NCI-H446 treated with DMSO at 0.1 percent for 48 hours (cell line): ENCODE measurements around the gene C4orf50.

ENCODE experiments used
- DNase-seq: peaks from one replicate; lab custom pipeline; 2025; lab: John Stamatoyannopoulos, UW

The C4orf50 gene

DNA sequence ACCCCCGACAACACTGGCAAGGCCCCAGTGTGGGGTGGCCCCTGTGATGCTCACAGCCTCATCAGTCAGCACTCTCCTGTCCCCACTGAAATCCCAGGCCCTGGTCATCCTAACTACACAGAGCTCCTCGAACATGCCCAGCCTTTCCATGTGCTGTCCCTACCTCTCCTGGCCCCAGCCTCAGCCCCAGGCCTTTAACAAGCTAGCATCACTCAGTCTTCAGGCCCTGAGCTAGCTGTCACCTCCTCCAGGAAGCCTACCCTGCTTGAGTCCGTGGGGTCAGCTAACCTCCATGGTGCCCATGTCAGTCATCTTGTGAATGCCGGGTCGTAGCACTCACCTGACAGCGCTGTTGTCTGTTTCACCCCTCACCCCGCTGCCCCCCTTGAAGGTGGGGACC is 25.6 kb upstream of the C4orf50 start:
- no peak for DNase-seq

DNA sequence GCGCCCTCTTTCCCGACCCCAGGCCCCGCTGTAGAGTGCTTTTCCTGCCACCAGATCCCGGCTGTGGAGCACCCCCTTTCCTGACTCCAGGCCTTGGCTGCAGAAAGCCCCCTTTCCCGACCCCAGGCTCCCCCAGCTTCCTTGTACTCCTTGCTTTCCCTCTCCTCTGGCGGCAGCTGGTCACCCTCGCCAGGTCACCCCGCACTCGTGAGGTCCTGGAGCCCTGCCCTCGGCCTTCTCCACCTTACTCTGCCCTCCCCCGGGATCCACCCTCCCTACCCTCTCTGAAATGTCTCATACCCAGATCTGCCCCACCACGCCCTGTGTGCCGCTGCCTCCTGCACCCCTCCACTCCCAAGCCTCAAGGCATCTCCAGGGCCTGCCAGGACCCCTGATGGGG is 25.0 kb upstream of the C4orf50 start:
- DNase-seq: no peak

GRCh38 chr4:6042293-6043063 is 24.2 kb upstream of the C4orf50 start:
- DNase-seq: no peak

DNA sequence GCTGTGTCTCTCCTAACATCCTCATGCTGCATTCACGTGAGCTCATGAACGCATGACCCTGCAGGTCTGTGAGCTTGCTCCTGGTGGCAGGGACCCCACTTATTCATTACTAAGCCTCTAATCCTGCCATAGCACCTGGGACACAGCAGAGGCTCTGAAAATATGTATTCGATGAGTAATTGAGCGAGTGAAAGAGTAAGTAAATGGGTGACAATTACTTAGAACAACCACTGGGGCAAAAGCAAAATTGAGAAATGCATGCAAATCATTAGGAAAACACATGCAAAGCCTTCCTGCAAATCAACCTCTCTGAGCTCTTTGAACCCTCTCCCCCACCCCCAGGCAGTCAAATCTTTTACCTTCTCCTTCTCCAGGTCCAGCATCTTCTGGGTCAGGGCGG is 23.6 kb upstream of the C4orf50 start:
- no peak for DNase-seq

- DNase-seq: no peak
Measured at GRCh38 chr4:6038711-6039110, 20.5 kb upstream of the C4orf50 start.

DNA sequence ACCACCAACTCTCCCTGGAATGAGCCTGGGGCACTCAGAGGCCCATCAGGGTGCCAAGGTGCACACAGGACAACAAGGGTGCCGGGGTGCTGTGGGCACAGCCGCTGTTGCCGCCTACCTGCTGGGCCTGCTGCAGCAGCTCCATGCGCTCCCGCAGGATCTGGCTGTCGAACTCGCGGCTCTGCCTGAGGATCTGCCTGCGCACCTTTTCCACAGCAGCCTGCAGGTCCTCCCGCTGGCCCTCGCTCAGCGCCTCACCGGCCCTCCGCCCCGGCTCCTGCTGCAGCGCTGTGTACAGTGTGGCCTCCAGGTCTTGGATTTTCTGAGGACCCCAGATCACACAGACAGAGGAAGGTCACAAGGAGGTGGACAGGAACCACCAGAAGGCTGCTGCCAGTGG is 17.6 kb upstream of the C4orf50 start:
- DNase-seq: no peak

DNA sequence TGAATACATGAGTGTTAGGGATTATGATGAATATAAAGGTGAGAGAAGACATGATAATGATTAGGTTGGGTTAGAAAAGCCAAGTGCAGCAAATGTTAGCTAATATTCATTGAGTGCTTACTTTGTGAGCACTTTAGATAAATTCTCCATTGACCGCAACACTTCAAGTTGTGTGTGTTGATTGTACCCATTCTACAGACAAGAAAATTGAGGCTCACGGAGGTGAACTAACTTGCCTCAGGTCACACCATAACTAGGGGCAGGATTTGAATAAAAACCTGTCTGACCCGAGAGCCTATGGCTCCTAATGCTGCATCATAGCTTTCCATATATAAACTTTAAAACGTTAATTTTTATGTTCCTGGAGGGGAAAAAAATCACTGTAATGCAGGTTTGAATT is 15.2 kb upstream of the C4orf50 start:
- no peak for DNase-seq

- DNase-seq: peak; percentile 59
Measured at GRCh38 chr4:6032249-6033244, 14.3 kb upstream of the C4orf50 start.

- DNase-seq: no peak
Measured at GRCh38 chr4:6031846-6032245, 13.6 kb upstream of the C4orf50 start.

DNA sequence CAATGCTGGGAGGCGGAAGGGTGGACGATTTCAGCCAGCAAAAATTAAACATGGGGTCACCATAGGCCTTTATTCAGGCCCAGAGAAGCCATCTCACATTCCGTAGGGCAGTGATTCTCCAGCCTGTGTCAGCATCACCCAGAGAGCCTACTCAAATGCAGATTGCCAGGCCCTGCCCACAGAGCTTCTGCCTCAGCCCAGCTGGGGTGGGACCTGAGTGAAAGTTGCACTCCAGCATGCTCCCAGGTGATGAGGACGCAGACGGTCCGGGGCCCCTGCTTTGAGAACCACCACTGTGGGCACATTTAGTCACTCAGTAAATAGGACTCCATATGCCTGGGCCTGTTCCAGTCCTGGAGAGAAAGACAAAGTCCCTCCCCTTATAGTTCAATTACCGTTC is 12.4 kb upstream of the C4orf50 start:
- no peak for DNase-seq

GRCh38 chr4:6029254-6029653 is 11.0 kb upstream of the C4orf50 start:
- no peak for DNase-seq

DNA sequence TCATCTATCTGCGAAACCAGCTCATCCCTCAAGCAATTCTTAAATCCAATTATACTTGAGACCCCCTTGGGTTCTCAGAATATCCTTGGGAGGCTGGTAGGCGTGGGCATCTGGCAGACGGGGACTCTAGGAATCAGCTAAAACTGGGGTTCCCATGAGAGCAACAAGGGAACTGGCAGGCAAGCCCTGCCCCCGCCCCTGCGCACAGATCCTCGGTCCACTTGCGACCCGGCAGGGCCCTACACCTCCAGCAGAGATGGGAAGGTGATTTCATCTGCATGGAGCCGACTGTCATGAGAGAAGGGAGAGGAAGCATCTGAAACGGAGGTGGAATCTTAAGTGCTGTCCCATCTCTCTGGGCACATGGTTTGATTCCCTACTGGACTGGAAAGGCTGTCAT is 9.9 kb upstream of the C4orf50 start:
- DNase-seq: no peak

DNA sequence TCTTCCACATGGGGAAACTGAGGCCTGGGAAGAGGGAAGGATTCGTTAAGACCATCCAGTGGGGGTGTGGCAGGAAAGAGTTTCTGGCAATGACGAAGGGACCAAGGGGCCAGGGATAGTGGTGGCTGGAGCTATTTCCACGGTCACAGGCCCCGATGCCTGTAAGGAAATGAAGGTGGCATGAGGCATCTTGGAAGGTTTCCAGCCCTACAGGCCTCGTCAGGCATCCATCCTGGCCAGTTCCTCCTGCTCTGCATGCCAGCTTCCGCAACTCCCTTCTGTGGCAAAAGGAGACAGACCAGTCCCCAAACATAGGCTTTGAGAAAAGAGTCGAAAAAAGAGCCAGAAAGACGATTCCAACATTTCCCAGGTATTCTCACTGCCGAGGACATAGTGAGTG is 9.2 kb upstream of the C4orf50 start:
- DNase-seq: no peak

DNA sequence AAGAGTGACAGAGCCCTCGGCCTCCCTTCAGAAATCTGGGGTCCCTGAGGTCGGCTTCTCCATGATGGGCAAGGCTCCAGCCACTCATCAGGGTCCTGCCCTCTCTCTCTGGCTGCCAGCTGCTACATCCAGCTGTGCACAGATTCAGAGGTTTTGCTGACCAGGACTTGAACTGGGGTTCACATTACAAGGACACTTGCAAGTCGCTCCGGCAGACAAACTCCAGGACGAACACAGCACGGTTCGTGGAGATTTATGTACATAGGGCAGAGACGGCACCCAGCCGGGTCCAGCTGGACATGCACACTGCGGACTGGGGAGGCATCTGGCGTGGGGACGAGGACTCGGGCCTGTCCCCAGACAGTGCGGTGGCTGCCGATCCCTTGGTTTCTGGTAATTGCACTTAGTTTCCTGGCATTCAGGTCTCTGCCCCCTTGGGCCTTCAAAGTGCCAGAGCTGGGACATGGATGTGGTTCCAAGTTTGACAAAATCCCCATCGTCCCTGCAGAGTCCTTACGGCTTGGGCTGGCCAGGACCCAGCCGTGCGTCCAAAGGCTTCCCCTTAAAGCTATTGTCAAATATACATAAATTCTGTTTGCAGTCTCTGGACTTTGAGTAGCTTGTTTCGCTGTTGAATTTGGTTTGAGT is 6.2 kb upstream of the C4orf50 start:
- DNase-seq: no peak

GRCh38 chr4:6023731-6024130 is 5.5 kb upstream of the C4orf50 start:
- DNase-seq: no peak

DNA sequence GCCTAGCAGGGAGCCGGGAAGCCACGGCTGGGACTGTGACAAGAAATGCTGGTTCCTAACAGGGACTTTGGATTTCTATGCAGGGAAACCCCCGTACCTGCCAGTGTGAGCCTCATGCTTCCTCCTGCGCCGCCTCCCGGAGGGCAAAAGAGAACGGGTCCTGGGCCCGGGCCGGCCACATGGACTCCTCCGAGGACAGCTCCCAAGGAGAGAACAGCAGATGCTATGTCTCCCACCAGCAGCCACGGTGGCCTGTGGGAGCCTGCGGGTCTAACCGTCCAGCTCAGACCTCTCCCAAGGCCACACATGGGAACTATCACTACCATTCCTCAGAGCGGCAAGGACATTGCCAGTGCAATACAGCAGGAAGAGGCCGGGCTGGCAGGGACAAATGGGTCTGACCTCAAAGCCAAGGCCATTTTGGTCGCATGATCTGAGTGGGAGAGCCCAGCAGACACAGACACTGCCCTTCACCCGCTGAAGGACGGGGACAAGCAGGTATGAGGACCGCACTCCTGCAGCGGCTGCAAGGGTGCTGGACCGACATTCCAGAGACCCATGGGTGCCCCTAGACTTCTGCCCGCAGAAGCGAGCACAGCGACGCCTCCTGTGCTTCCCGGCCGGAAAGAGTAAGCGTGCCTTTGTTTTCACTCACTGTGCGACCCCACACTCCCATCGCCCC is 4.5 kb upstream of the C4orf50 start:
- no peak for DNase-seq

DNA sequence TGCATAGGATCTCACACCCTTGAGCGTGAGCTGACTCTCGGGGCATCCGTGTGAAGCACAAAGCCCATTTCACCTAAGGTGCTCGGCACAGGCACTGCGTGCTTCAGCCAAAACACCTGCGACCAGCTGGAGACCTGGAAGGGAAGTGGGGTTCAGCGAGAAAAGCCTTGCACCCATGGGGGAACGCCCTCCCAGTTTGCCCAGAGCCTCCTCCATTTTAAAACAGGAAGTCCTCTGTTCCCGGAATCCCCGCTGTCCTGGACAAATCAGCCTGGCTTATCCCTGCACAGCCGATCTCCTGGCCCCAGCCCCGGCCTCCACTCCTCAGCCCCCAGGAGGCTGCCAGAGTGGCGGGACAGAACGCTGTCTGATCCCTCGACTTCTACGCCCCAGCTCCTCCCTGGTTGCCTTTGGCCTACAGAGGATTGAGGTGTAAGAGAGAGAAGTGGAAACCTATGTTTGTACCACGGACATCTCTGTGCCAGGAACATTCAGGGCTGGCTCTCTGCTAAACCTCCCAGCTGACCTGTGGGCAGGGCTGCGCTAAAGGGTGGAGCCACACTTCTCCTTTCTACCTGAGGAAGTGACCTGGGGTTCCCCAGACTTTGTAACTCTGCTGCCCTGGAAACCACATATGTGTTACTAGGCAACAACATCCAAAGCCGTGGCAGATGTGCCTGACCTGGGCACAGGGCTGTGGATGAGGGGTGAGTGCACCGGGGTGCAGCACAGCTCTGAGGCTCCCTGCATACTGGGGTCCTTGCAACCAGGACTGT is 3.8 kb upstream of the C4orf50 start:
- no peak for DNase-seq

- no peak for DNase-seq
Measured at GRCh38 chr4:6020613-6021012, 2.4 kb upstream of the C4orf50 start.

- DNase-seq: no peak
Measured at GRCh38 chr4:6019316-6020263, 1.4 kb upstream of the C4orf50 start.

DNA sequence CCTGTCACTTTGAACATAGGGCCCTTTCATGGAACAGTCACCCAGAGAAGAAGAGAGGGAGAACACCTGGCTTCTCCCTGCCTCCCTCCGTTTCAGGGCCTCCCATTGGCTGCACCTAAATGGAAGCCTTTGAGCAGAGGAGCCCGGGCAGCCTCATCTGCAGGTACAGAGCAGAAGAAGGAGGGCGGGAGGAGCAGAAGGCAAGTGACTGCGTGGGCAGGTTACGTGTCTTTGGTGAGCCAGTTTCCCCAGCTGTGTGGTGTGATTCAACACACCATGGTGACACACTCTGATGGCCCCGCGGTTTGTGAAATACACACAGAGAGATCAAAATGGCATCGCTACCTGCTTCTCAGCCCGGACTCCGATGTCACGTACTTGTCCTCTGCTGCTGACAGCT is 431 bp downstream of the C4orf50 start:
- DNase-seq: no peak
